Measurements from ENCODE around the gene NHP2.
"Not testable (repeated sequence)": the region's sequence is repeated elsewhere in the genome, so short reads cannot be mapped to it uniquely, and the experiment has no call there.

Gene NHP2

DNA sequence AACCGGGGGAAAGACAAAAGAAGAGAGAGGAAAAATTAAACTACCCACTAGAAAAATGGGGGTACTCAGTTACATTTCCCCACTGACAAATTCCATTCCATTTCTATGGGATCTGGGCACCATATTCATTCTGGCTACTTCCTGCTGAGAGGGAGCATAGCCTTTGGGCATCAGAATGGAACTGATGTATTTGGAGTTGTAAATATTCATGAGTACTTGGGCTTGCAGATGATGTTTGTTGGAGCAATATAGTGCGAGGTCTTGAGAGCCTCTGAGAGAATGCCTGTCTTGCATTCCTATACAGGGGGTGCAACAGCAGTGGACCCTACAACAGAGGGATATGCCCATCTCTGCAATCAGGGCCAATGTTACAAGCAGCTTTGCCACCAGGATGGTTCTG, 16.8 kb upstream of the NHP2 start:
- DNase-seq: no peak

DNA sequence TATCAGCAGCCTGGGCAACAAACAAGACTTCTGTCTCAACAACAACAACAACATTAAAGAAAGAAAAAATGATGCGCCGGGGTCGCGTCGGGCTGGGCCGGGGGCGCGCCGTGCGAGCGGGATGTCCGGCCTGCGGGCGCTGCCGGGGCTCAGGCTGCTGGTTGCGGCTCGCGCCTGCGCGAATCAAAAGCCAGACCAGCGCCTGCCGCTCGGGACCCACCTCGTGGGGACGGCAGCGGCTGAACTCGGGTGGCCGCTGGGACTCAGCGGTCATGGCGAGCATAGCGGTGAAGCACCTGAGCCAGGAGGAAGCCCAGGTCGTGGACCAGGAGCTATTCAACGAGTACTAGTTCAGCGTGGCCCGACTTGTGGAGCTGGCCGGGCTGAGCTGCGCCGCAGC, 11.9 kb upstream of the NHP2 start:
- no peak for DNase-seq

DNA sequence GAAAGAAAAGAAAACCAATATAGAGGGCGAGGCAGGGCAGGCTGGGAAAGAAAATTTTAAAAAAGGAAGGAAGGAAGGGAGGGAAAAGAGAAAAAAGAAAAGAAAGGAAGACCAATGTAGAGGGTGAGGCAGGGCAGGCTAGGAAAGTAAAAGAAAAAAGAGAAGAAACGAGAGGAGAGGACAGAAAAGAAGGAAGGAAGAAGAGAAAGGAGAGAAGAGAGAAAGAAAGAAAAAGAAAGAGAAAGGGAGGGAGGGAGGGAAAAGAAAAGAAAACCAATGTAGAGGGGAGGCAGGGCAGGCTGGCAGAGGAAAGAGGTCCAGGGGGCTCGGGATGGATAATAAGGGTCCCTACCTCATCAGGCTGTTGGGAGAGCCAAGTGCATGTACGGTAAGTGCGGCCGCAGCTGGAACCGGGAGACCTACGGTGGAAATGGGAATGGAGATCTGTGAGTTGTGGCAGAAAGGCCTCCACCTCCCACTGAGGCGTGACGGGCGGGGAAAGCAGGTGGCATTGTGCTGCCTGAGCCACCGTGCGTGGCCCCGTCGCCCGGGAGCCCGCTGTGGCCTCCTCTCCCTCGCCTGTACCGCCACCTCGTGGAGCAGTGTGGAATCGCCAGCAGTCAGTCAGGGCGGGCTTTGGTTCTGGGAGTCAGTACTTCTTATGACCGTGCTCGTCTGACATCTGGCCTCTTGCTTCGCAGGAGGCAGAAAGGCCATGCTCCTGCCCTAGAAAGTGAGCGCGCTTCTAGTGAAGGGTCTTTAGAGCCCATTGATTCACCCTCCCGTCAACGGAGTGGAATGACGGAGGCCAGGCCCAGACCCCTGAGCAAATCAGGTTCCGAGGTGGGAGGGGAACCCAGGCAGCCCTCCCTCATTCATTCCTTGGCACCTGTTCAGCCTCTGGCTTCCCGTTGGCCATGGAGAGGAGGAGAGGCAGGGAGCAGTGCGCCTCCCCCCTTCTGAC, 10.4 kb upstream of the NHP2 start:
- peak; percentile 67 for DNase-seq

DNA sequence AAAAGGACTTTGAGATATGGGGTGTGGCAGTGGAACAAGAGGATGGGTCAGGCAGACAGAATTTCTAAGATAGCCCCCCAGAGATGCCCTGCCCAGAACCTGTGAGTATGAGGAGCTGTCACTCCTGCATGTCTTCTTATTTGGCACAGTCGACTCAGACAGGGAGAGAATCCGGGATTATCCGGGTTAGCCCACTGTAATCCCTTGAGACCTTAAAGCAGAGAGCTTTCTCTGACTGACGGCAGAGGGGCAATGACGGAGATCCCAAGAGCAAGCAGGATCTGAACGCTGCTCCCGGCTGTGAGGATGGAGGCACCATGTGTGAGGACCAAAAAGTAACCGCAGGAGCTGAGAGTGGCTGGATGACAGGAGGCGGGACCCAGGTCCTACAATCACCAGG, 8.8 kb upstream of the NHP2 start:
- no peak for DNase-seq

DNA sequence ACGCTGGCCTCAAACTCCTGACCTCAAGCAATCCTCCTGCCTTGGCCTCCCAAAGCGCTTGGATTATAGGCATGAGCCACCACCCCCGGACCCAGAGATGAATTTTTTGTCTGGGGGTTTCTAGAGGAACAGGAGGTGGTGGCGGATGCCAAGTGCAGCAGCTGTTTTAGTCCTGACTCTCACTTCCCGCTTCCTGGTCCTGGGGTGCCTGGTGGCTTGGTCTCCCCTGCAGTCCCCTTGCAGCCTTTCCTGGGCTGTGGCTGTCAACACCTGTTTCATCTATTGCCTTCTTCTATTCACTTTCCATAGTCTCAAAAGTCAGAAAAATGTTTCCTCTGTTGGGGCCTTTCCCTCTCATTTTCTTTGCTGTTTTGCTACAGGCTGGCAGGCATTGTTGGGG, 6.5 kb upstream of the NHP2 start:
- no peak for DNase-seq

DNA sequence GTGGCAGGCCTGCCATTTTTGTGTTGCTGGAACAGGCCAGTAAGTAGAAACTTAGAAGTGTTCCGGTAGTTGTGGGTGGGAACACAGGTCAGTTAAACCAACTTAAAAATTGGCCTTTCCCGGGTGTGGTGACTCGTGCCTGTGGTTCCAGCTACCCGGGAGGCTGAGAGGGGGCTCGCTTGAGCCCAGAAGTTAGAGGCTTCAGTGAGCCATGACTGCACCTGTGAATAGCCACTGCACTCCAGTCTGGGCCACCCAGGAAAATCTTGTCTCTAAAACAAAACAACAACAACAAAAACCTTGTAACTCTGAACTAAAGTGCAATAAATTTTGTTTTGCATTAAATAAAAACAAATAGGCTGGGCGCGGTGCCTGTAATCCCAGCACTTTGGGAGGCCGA, 1.4 kb upstream of the NHP2 start:
- no peak for DNase-seq

DNA sequence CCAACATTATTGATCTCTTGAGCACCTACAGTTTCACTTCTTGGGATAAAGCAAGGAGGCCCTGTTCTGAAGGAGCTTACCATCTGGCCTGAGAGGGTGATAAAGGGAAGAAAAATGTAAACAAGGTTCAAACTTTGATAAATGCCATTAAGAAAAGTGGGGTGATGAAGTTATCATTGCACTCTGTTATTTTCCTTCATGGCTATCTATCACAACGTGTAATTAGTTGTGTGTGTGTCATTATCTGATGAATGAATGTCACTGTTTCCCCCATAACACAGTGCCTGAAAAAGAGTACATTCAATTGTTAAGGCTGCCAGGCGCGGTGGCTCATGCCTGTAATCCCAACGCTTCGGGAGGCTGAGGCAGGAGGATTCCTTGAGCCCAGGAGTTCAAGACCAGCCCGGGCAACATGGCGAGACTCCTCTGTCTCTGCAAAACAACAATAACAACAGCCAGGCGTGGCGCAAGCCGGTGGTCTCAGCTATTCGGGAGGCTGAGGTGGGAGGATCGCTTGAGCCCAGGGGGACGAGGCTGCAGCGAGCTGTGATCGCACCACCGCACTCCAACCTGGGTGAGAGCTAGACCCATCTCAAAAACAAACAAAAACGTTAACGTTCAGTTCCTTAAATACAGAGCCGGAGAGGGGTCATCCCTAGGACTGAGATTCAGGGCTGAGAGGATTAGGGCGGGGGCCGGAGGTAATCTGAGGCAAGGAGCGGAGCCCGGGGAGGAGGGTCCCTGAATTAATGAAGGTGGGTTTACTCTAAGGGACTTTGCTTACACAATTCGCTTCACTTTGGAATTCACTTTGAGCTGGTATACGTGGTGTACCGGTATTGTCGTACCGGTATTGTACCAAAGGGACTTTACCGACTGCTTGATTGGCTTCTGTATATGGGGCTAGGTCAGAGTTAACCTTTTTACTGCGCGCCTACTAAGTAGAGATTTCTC, 917 bp downstream of the NHP2 start:
- DNase-seq: no peak

DNA sequence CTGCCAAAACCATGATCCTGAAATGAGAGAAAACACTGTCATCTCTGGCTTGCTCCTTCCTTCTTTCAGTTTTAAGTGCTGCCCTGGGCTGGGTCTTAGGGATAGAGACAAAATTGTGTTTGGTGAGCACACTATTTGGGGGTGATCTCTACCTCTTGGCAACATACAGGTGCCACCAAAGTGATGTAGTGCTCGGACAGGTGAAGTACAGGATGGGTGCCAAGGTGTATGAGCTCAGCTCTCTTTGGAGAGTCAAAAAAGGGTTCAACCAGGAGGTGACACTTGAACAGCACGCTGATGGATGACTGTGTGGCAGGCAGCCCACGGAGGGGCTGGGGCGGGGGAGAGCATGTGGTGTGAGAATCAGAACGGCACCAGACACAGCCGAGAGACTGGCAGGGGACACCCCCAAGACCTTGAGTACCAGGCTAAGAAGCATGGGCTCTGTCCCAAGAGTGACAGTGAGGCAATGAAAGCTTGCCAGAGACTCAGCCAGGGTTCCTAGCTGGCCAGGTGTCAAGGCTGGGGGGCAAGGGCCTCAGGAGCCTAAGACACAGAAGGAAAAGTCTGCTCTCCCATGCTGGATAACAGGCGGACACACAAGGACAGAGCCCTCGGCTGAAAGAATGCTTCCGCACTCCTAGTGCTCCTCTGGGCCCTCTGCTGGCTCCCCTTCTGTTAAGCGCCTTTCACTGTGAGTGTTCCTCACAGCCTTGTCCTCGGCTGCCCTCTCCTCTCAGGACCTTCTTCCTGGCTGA, 2.5 kb downstream of the NHP2 start:
- no peak for DNase-seq

DNA sequence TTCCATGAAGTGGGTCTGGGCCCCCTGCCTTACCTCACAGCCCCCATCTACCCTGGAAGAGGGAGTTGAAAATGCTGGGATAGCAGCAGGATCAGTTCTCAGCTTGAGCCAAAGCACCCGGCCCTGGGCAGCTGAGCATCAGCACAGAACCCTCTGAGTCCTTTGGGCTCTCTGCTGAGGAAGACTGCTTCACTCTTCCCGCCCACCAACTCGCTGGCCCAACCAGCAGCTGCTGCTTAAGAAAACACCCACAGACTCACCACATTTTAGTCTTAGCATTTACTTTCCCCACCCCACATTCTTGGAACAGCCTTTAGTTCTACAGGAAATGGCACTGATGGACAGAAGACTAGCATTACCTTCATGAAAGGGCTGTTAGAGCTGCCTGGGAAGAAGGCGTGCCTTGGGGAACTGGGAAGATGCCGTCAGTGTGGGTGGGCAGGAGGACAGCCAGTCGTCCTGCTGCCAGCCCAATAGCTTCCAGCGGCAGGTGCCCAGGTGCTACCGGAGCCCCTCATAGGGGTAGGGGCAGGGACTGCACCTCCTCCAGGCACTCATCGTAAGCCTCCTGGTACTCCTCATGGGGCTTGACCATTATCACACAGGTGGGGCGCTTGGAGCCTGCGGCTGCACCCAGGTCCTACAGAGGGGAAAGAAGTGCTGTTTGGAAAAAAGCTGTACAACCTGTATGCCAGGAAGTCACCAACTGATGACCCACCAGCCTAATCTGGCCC, 4.3 kb downstream of the NHP2 start:
- no peak for DNase-seq

DNA sequence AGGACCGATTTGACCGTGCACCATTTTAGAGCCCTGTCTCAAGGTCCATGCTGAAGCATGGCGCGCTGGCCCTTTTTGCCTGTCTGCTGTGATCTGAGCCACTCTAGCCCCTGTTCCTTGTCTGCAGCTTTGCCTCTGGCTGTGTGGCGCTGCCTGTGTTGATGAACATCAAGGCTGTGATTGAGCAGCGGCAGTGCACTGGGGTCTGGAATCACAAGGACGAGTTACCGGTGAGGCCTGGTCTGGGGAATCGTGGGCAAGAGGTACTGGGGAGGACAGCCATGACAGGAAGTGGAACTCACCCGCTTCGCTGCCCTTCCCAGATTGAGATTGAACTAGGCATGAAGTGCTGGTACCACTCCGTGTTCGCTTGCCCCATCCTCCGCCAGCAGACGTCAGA, 6.3 kb downstream of the NHP2 start:
- no peak for DNase-seq

DNA sequence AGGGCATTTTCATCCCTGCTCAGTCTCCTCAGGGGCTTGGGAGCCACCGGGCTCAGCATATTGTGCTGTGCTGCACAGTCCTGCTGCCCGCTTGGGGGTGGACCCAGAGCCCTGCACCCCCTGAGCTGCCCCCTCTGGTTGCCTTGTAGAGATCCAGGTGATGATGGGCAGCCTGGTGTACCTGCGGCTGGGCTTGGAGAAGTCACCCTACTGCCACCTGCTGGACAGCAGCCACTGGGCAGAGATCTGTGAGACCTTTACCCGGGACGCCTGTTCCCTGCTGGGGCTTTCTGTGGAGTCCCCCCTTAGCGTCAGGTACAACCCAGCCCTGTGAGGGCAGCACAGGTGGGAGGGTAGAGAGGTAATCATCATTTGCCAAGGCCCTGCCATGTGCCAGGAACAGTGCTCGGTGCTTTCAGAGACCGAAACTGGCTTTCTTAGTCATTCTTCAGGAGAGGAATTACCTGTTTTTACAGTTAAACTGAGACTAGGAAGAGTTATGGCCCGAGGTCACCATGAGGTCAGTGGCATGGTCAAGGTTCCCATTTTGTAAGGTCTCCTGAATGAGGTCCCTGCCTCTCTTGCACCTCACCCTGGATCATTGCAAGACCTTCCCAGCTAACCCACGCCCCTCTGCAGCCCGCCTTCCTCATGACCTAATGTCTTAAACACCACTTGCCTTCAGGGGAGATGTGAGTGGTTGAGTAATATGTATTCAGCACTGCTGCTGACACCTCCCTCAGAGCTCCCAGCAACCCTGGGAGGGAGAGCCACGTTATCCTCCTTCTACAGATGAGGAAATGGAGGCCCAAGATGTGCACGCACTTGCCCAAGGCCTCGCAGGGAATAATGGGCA, 7.5 kb downstream of the NHP2 start:
- DNase-seq: peak; percentile 14

DNA sequence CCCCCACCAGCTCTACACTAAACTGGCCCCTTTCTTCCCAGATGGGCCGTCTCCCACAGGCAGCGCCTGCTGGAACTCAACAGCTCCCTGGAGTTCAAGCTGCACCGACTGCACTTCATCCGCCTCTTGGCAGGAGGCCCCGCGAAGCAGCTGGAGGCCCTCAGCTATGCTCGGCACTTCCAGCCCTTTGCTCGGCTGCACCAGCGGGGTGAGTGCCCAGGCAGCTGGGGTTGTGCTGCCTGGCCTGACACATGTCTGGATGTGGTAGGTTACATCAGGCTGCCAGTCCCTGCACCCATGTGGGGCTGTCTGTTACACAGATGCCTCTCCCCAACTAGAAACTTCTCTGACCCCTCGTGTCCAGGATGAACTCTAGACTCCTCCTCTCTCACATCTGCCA, 9.8 kb downstream of the NHP2 start:
- DNase-seq: no peak

DNA sequence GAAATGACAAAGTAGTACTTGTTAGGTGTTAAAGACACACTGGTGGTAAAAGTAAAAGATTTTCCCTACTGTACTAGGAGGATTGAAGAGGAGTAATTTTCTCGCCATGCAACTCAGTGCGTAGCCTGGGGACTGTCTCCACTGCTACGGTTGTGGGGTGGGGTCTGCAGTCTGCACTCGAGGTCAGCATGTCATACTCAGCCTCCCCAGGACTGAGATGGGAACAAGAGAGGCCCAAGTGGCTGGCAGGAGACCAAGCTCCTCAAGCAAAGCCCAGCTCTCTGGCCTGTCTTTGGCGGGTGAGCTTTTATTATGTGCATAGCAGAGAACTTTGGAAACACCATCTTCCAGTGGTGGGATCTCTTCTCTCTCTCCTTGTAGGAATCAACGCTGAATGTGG, 10.4 kb downstream of the NHP2 start:
- no peak for DNase-seq

DNA sequence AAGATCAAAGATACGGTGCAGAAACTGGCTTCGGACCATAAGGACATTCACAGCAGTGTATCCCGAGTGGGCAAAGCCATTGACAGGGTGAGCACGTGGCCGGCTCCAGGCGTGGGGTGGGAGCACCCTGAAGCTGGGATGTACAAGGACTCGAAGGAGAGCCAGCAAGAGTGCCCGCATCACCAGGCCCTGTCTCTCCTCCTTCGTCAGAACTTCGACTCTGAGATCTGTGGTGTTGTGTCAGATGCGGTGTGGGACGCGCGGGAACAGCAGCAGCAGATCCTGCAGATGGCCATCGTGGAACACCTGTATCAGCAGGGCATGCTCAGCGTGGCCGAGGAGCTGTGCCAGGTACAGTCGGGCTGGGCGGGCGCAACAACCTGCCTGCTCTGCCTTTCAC, 11.0 kb downstream of the NHP2 start:
- DNase-seq: no peak

DNA sequence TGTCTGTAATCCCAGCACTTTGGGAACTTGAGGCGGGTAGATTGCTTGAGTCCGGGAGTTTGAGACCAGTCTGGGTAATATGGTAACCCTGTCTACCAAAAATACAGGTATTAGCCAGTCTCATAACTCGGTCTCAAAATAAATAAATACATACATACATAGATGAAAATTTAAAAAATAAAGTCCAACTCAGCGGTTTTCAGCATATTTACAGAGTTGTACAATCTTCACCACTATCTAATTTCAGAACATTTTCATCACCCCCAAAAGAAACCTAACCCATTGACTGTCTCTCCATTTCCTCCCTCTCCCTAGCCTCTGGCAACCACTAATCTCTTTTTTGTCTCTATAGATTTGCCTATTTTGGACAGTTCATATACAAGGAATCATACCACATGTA, 12.1 kb downstream of the NHP2 start:
- DNase-seq: no peak

DNA sequence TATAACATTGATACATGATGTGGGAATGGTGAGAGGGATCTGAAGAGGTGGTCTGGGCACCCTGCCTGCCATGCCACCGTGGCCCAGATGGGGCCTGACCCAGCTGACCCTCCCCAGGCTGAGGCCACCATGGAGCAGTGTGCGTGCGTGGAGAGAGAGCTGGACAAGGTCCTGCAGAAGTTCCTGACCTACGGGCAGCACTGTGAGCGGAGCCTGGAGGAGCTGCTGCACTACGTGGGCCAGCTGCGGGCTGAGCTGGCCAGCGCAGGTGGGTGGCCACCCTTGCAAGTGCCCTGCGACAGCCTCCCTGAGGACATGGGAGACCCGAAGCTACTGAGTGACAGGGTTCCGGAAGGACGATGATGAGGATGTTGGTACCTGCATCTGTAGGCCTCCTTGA, 15.7 kb downstream of the NHP2 start:
- no peak for DNase-seq

DNA sequence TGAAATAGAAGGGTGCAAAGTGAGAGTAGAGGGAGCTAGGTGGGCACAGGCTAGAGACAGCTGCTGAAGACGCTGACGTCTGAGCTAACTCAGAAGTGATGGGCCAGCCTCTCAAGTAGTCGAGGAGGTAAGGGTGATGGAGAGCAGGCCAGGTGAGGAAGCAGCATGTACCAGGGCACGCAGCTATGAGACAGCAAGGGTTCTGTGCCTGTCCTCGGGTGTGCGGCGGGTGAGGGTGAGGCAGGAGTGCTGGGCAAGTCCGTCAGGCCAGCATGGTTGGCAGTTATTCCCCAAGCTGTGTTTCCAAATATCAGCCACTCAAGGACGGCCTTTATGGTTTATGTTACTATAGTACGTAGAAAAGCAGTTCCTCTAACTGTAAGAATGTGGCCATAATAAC, 16.7 kb downstream of the NHP2 start:
- no peak for DNase-seq

DNA sequence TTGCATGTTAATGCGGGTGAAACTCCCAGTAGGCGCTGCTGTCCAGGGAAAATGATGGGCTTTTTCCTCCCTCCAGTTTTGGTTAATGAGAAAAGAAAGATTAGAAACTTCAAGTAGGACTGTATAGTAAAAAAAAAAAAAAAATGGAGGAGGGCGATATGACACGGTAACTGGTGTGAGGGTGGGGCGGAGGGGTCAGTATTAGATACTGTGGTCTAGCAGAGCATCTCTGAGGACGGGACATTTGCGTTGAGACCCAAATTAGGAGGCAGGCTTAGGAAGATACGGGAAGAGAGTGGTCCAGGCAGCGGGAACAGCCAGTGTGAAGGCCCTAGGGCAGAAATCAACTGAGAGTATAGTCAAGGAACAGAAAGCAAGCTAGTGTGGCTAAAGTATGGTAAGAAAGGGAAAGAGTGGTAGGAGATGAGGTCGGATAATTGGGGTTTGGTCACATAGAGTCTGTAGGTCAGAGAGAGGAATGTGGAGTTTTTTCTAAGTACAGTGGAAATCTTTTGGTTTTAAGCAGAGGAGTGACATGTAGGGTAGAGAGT, 22.2 kb downstream of the NHP2 start:
- no peak for DNase-seq

DNA sequence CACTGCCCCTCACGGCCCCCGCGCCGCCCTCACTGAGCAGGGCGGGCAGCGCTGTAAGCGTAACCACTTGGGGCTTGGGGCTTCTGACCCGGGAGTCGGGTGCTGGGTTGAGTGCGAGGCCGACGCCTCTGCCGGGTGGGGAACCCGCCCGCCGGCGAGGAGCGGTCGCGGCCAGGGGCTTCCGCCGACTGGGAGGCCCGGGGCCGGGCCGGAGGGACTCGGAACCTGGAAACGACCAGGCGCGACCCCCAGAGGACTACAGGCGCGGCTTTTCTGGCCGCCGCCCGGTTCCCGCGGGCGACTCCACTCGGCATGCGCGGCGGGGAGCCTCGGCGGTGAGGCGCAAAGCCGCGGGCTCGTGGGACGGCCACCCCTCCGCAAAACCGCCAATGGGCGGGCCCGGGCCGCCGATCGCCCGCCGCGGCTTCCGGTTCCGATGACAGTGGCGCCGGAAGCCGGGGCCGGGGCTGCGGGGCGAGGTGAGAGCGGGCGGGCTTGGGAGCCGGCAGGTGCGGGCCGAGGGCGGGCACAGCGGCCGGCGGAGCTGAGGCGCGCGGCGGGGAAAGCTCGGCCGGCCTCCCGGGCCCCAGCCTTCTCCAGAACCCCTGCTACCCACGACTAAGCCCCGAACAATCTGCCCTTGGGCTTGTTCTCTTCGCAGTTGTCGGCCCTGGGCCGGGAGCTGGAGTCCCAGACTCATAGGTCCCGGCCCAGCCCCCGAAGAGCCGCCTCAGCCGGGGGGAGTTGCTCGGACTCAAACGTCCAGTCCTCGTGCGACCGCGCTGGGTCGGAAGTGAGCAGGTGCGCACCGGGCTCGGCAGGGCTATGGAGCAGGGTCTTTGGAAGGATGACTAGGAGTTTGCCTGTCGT, 22.9 kb downstream of the NHP2 start, which contains the start of gene RMND5B:
RMND5B (plus strand) TSS at position 439 of the 870 bp plus-strand sequence. CDS start 7,106 bp downstream, outside the sequence.
- peak; percentile 72 for DNase-seq

DNA sequence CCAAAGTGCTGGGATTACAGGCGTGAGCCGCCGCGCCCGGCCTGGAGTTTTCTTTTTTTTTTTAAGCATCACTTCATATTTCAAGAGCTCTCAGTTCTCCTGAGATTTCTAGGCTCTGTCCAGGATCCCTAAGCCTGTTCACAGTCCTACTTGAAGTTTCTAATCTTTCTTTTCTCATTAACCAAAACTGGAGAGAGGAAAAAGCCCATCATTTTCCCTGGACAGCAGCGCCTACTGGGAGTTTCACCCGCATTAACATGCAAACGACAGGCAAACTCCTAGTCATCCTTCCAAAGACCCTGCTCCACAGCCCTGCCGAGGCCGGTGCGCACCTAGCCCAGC, 23.5 kb downstream of the NHP2 start:
- DNase-seq: not testable (repeated sequence)
